ENCODE data around the gene EEF1AKMT2.

The EEF1AKMT2 gene

DNA sequence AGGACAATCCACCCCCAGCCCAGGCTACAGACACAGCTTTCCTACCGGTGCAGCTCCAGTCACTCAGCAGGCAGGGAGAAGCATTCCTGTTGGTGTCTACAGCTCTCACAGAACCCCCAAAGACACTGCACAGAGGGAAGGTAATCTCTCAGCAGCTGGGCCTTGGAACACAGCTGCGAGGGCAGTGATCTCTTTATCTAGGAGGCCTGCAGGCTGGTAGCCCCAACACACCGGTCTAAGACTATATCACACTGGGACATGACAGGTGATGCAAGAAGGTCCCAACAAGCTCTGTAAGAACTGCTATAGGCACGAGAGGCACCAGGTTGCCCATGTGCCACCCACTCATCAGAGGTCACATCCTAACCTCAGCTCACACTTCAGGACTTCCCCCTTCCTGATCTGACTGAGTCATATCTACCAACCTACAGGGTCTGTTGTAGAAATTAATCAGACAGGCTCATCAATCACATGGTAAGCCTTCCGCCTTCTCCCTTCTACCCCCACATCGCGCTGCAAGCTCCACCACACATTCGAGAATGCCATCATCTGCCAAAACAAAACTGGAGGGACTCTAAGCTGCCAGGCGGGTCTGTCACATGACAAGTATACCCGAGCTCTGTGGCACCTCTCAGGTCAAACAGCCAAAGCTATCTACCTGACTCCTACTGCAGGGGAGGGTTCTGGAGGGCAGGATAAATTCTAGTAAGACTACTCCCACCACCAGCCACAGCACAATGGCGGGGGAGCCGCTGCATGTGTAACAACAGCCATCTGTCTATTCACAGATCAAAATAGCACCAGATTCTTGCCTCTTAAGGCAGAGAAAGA lies 73.6 kb downstream of the EEF1AKMT2 start:
- DNase-seq, result no peak

DNA sequence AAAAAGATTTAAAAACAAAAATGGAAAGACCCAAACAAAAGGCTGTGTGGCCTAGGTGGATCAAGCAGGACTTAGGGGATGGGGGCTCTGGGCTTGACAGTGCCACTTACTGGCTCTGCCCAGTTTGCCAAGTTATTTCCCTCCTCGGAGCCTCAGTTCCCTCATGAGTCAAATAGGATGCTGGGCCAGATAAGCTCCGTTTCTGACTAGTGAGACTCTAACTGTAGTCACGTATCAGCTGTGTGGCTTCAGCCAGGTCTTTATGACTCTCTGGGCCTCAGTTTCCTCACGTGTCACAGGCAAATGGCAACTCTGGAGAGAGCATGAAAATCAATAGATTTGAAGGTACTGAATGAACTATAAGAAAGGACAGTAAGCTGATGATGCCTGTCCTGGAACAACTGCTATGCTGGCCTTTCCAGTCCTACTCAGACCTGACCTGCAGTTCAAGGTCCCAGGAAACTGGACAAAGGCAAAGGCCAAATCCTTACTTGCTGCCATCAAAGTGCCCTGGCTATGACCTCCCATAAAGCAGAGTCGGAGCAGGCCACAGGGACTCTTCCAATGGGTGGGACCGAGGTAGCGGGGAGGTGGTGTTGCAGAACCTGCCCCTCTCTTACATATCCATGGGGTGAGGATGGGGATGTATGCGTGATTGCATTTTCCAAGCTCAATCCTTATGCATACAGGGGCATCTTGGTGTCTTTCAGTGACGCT lies 74.5 kb downstream of the EEF1AKMT2 start:
- no peak for DNase-seq

DNA sequence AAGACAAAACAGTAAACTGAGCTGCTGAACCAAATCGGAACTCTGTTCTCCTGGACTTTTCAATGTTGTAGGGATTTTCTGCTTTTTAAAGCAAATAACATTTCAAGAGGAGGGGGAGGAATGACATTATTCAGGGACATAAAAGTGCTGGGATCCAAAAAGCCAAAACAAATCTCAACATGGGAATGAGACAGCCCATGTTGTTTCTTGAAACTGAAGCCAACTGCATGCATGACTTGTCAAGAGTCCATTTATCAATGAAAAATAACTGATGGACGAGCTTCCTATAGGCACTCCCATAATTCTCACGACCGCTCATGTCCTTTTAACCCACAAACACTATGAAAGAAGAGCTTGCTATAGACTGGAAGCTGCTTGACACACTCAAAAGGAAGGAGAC lies 75.3 kb downstream of the EEF1AKMT2 start:
- DNase-seq, result no peak

DNA sequence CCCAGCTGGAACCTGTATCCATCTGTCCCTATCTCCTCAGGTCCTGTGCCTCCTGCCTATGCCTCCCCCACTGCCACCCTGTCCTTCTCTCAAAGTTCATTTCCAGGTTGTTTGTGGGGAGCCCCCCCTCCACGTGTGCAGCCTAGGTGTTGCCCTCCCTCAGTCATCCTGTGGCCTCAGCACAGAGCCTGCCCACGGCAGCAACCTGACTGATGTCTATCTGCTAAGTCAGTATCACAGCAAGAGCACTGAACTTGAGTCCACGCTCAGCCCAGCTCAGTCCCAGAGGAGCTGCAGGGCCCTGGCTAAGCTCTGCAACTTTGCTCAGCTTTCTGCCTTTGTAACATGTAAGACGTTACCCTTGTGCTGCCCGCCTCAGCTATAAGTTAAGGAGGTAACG lies 76.2 kb downstream of the EEF1AKMT2 start:
- no peak for DNase-seq

DNA sequence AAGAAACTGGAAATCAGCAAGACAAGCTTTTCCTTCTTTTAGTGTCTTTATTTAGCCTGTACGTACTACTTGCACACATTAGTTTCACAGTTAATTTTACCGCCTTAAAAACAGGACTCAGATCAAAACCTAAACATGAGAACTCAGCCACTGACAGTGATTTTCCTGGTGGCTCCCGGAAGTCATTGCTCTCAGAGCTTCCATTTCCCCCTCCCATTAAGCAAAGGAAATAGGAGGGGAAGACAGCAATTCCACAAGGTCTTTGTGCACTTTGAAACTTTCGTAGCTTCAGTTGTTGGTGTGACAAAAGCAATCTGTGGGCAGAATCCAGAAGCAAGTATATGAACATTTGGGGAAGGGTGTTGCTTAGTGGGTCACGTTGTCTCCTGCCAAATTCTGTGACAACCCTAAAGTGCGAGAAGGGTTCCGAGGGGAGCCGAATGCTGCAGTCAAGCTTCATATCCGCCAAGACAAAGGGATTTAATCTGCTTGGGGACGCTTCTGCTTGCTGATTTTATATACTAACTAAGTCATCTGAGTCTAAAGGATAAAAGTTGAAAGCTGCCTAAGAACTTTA lies 77.9 kb downstream of the EEF1AKMT2 start:
- no peak for DNase-seq

DNA sequence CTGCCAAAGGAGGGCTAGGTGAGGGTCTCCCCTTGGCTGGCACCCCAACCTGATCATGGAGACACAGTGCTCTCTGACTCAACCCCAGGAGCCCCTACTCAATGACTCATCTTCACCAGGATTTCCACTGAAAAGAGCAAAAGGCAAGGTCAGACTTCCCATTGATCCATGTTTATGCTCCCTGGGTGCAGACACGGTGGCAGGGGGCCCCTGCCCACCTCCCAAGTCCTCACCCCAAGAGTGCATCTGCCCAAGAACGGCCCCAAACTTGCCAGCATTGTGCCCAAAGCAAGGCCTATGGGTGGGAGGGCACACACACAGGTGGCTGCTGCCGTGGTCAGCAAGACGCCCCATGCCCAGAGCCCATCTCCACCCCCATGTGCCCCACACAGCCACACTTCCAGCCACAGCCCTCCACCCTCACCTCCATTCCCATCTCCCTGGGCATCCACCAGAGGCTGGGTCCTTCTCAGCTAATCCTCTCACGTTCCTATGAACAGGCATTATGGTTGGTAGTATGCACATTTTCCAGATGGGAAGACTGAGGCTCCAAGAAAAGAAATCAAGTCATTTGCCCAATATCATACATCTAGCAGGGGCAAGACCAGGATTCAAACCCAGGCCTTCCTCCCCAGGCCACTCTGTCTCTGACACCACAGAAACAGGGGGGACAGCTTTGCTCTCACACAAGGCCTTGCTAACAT lies 78.8 kb downstream of the EEF1AKMT2 start:
- no peak for DNase-seq

DNA sequence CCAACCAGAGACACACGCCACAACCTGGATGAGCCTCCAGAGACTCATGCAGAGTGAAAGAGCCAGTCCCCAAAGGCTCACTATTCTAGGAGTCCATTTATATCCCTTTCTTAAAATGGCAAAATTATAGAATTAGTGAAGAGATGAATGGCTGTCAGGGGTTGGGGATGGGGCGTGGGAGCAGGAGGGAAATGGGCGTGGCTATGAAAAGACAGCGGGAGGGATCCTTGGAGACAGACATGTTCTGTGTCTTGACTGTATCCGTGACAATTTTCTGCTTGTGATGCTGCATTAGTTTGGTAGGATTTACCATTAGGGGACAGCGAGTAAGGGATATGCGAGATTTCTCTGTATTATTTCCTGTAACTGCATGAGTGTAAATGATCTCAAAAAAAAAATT lies 80.5 kb downstream of the EEF1AKMT2 start:
- DNase-seq, result no peak

DNA sequence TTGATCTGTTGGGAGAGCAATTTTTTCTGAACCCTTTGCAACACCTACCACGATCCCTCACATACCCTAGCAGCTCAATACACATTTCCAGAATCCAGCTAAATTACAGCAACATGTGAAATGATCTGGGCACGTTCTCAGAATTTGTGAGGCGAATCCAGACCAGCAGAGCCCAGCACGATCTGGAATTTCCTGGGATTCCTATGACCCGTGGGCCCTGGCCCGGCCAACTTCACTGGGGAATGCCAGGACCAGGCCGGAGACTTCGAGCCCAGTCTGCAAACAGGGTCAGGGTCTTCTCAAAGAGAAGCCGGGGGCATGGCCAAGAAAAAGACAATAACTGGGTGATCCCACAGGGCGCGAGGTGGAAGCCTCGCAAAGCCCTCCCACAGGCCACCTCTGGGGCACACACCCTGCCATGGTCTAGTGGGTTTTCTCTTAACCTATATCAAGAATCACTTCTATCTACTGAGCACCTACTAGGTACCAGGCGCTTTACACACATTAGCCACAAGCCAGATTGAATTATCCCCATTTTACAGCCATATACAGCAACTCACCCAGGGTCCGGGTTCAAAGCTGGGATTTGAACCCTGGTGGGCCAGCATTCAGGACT lies 81.3 kb downstream of the EEF1AKMT2 start:
- DNase-seq, result no peak

DNA sequence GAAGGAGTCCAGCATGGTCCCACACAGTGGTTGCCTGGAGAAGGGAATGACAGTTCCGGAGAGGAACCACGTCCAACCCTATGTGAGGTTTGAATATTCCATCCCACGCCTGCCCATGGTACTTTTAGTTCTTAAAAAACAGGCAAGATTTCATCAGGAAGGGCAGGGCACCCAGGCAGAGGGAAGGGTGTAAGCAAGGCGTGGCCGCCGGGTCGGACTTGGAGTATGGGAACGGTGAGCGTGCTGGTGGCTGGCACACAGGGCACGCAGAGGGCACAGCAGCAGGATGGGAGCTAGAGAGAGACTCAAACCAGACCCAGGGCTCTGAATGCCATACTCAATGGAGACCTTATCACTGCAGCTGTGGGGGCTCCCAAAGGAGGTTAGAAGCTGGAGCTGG lies 81.8 kb downstream of the EEF1AKMT2 start:
- DNase-seq, result no peak

DNA sequence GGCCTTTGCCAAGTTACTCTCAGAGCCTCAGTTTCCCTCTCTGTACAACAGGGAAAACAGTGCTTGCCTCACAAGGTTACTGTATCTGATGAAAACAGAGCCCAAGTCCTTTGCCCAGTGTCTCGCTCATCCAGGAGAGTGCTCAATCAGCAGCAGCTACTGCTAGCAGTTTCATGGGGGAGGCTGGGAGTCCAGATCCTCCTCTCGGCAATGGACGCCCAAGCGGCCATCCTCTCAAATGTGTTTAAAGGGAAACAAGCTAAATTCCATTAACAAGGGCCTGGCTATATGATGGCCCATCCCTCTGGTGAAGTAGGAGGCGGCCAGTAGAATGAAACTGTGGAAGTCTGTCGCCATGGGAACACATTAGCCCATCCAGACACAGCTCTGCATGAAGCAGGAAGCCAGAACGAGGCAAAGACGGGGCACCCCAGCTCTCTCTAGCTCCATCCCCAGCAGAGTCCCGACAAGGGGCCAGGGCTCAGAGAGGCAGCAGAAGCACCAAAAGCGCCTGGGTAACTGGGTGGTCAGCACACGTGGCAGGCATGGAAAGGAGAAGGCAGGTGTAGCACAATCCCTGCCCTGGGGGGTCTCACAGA lies 82.7 kb downstream of the EEF1AKMT2 start:
- no peak for DNase-seq

DNA sequence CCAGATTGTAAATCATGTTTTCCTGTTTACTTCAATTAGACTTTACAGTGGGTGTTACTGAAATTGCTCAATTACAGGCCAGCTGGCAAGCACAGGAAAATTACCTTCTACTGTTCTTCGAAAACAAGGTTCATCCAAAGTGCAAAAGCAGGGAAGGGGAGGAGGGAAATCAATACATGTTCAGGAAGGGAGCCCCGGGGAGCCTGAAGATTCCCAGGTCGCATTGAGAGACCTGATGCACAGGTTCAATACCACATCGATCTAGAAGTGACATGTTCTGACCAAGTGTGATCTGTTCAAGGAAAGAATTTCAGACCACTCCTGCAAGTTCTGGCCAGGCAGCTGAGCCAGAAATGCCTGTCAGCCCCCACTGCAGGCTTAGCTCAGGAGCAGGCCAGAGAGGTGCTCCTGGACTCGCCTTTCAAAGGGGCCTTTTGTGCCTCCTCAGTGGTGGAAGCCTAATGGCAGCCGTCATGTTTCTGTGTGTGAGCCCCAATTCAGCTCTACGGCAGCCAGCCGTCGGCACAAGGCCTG lies 83.4 kb downstream of the EEF1AKMT2 start:
- no peak for DNase-seq

Measured in NCI-H446 (cell line).